Thyroid gland (tissue), 4 donors: ENCODE data around the gene GIT2.

Experiments
- CTCF ChIP-seq, 6 experiments: fragments of 200-600 bp in 3 of 6; fragments of 450-650 bp in 3 of 6; sonication (generic) in 3 of 6; IDR thresholded peaks; one replicate each; pipeline ENCODE4 v1.5.1; 2016 to 2019; ENCODE audit warnings: antibody characterized with exemption in 6 of 6, mild to moderate bottlenecking in 2 of 6, inconsistent platforms in 1 of 6, moderate library complexity in 1 of 6
- POLR2A ChIP-seq, 2 donors: fragments of 450-650 bp; IDR thresholded peaks; one replicate each; pipeline ENCODE4 v1.6.1; 2017; ENCODE audit warnings: antibody characterized with exemption in 2 of 2, mild to moderate bottlenecking in 2 of 2, moderate library complexity in 1 of 2

GRCh38 chr12:109914461-109914860 is 81.7 kb downstream of the GIT2 start:
- no peak for TF ChIP-seq CTCF (IDR thresholded peaks at IDR 0.05)
- TF ChIP-seq POLR2A (IDR thresholded peaks at IDR 0.05) = no peak
